Neural cell (in vitro differentiated cells): ENCODE measurements around the gene AEBP1.

Source experiments
- EP300 ChIP-seq: fragments of 450-650 bp; conservative IDR thresholded peaks from 2 replicates; pipeline ENCODE4 v1.6.1; 2014; ENCODE audit warnings: antibody characterized with exemption, mild to moderate bottlenecking, moderate library complexity; ENCODE audit not compliant: poor library complexity, severe bottlenecking
- EZH2 ChIP-seq: fragments of 200-600, 300-800 bp; shearing (Covaris generic), sonication (generic); IDR thresholded peaks from 2 replicates; pipeline ENCODE4 v1.6.1; 2014; ENCODE audit warnings: antibody characterized with exemption, low read length, borderline replicate concordance, mild to moderate bottlenecking; ENCODE audit not compliant: insufficient read depth, poor library complexity, severe bottlenecking
- MXI1 ChIP-seq: fragments of 450-650 bp; conservative IDR thresholded peaks from 2 replicates; pipeline ENCODE4 v1.6.1; 2014; ENCODE audit warnings: antibody characterized with exemption, mild to moderate bottlenecking; ENCODE audit not compliant: poor library complexity, severe bottlenecking
- POLR2AphosphoS5 ChIP-seq: IDR thresholded peaks from 2 replicates; pipeline ENCODE4 v1.6.1; 2012
- RAD21 ChIP-seq: fragments of 450-650 bp; conservative IDR thresholded peaks from 2 replicates; pipeline ENCODE4 v1.6.1; 2014; ENCODE audit warnings: antibody characterized with exemption, mild to moderate bottlenecking, moderate library complexity
- SMC3 ChIP-seq: fragments of 450-650 bp; conservative IDR thresholded peaks from 2 replicates; pipeline ENCODE4 v1.6.1; 2014; ENCODE audit warnings: antibody characterized with exemption, mild to moderate bottlenecking, moderate library complexity; ENCODE audit not compliant: poor library complexity
- TAF1 ChIP-seq: IDR thresholded peaks from 2 replicates; pipeline ENCODE4 v1.6.1; 2012; ENCODE audit warnings: low read depth
- TF ChIP-seq, protein P1 (sequence below): fragments of 450-650 bp; IDR thresholded peaks from 2 replicates; pipeline ENCODE4 v1.5.1; 2014; ENCODE audit warnings: antibody characterized with exemption, mild to moderate bottlenecking, moderate library complexity; ENCODE audit not compliant: poor library complexity, severe bottlenecking
- TF ChIP-seq, protein P2 (sequence below): IDR thresholded peaks from 2 replicates; pipeline ENCODE4 v1.6.1; 2012; ENCODE audit warnings: borderline replicate concordance

DNA sequence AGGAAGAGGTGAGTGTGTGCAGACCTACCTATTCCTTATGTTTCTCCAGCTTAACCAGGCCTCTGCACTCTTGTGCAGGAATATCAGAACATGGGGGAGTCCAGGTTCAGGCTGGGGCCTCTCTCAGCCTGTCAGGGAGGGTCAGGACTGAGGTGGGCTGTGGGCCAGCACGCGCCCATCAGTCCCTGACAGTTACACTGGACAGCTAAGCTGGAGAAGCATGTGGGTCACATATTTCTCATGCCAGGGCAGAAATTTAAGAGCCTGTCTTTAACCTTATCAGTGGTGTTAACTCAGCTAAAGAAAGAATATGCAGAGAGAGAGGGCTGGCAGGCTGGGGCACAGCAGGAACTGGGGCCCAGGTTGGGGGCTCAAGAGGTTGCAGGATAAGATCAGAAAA lies 27.9 kb downstream of the AEBP1 start:
- TF ChIP-seq, protein P1, sequence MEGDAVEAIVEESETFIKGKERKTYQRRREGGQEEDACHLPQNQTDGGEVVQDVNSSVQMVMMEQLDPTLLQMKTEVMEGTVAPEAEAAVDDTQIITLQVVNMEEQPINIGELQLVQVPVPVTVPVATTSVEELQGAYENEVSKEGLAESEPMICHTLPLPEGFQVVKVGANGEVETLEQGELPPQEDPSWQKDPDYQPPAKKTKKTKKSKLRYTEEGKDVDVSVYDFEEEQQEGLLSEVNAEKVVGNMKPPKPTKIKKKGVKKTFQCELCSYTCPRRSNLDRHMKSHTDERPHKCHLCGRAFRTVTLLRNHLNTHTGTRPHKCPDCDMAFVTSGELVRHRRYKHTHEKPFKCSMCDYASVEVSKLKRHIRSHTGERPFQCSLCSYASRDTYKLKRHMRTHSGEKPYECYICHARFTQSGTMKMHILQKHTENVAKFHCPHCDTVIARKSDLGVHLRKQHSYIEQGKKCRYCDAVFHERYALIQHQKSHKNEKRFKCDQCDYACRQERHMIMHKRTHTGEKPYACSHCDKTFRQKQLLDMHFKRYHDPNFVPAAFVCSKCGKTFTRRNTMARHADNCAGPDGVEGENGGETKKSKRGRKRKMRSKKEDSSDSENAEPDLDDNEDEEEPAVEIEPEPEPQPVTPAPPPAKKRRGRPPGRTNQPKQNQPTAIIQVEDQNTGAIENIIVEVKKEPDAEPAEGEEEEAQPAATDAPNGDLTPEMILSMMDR, result no peak
- TF ChIP-seq EP300 (no peak), POLR2AphosphoS5 (no peak), TAF1 (no peak), EZH2 (no peak), SMC3 (no peak), MXI1 (no peak), RAD21 (no peak)
- TF ChIP-seq, protein P2, sequence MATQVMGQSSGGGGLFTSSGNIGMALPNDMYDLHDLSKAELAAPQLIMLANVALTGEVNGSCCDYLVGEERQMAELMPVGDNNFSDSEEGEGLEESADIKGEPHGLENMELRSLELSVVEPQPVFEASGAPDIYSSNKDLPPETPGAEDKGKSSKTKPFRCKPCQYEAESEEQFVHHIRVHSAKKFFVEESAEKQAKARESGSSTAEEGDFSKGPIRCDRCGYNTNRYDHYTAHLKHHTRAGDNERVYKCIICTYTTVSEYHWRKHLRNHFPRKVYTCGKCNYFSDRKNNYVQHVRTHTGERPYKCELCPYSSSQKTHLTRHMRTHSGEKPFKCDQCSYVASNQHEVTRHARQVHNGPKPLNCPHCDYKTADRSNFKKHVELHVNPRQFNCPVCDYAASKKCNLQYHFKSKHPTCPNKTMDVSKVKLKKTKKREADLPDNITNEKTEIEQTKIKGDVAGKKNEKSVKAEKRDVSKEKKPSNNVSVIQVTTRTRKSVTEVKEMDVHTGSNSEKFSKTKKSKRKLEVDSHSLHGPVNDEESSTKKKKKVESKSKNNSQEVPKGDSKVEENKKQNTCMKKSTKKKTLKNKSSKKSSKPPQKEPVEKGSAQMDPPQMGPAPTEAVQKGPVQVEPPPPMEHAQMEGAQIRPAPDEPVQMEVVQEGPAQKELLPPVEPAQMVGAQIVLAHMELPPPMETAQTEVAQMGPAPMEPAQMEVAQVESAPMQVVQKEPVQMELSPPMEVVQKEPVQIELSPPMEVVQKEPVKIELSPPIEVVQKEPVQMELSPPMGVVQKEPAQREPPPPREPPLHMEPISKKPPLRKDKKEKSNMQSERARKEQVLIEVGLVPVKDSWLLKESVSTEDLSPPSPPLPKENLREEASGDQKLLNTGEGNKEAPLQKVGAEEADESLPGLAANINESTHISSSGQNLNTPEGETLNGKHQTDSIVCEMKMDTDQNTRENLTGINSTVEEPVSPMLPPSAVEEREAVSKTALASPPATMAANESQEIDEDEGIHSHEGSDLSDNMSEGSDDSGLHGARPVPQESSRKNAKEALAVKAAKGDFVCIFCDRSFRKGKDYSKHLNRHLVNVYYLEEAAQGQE, result no peak
